Activated T-cell treated with anti-CD3 and anti-CD28 coated beads, Interleukin-2, amount 50 U/mL, for 4 hours (primary cell): Measurements from ENCODE around the gene DNAJC1. TPM values are rescaled to one million over a fixed set of nuclear protein-coding genes. Genes with fewer than 3 reads are reported as not detected.

Experiments
- ATAC-seq, 2 donors: fragments of 200-7000 bp; cut with Tn5 transposase; one replicate each; pipeline ENCODE4 v1.10.0; 2021
- DNase-seq: peaks from one replicate; pipeline ENCODE4 v3.0.0-alpha.2; 2020
- H3K27me3 Mint-ChIP-seq: one replicate; pipeline ENCODE4 v1.8.0; 2021; ENCODE audit warnings: low read depth, mixed read lengths
- H3K36me3 Mint-ChIP-seq: one replicate; pipeline ENCODE4 v1.8.0; 2022; ENCODE audit warnings: mixed read lengths; ENCODE audit not compliant: insufficient read depth
- H3K4me1 Mint-ChIP-seq: one replicate; pipeline ENCODE4 v1.8.0; 2021; ENCODE audit warnings: low read depth, mixed read lengths
- H3K4me3 Mint-ChIP-seq: one replicate; pipeline ENCODE4 v1.8.0; 2021; ENCODE audit warnings: mild to moderate bottlenecking, moderate library complexity, mixed read lengths
- H3K9me3 Mint-ChIP-seq: one replicate; pipeline ENCODE4 v1.8.0; 2021; ENCODE audit warnings: mixed read lengths
- total RNA-seq, 3 donors: library from RNA; stranded (reverse); gene quantifications; one replicate each; pipeline ENCODE4 v1.2.1, GENCODE V29; 2021

The DNAJC1 gene
- total RNA-seq, 3 donors from 2014 or later, result 12.9 to 21.6 (median 13.3) TPM

- no peak overlapping the region for H3K4me3 Mint-ChIP-seq
- DNase-seq (no peak), ATAC-seq (no peak)
- H3K4me1 Mint-ChIP-seq, result peaks cover 2% of the 10 kb centered on the region
- no peaks in the 10 kb centered on the region for H3K27me3 Mint-ChIP-seq
- peaks cover 2% of the 10 kb centered on the region for H3K36me3 Mint-ChIP-seq
- no peaks in the 10 kb centered on the region for H3K9me3 Mint-ChIP-seq
These were observed 48.8 kb downstream of the DNAJC1 start for GRCh38 chr10:21954690-21955089.

GRCh38 chr10:21954132-21954531 is 49.4 kb downstream of the DNAJC1 start:
- peaks cover 2% of the 10 kb centered on the region for H3K36me3 Mint-ChIP-seq
- peaks cover 2% of the 10 kb centered on the region for H3K4me1 Mint-ChIP-seq
- no peaks in the 10 kb centered on the region for H3K9me3 Mint-ChIP-seq
- ATAC-seq (no peak), DNase-seq (no peak)
- no peak overlapping the region for H3K4me3 Mint-ChIP-seq
- no peaks in the 10 kb centered on the region for H3K27me3 Mint-ChIP-seq

GRCh38 chr10:21953585-21954057 is 49.9 kb downstream of the DNAJC1 start:
- peak; percentile 83 to 97 for ATAC-seq
- no peak for DNase-seq
- no peaks in the 10 kb centered on the region for H3K27me3 Mint-ChIP-seq
- H3K36me3 Mint-ChIP-seq, result peaks cover 2% of the 10 kb centered on the region
- H3K9me3 Mint-ChIP-seq, result no peaks in the 10 kb centered on the region
- peaks cover 2% of the 10 kb centered on the region for H3K4me1 Mint-ChIP-seq
- H3K4me3 Mint-ChIP-seq, result no peak overlapping the region

- Mint-ChIP-seq H3K36me3 (peaks cover 5% of the 10 kb centered on the region), H3K9me3 (no peaks in the 10 kb centered on the region), H3K27me3 (no peaks in the 10 kb centered on the region), H3K4me1 (peaks cover 2% of the 10 kb centered on the region), H3K4me3 (no peak overlapping the region)
- ATAC-seq (no peak), DNase-seq (no peak)
These were observed 53.0 kb downstream of the DNAJC1 start for GRCh38 chr10:21950566-21950965.

GRCh38 chr10:21946946-21947345 is 56.6 kb downstream of the DNAJC1 start:
- H3K27me3 Mint-ChIP-seq, result no peaks in the 10 kb centered on the region
- H3K9me3 Mint-ChIP-seq, result no peaks in the 10 kb centered on the region
- no peak overlapping the region for H3K4me3 Mint-ChIP-seq
- peaks cover 13% of the 10 kb centered on the region for H3K4me1 Mint-ChIP-seq
- peaks cover 6% of the 10 kb centered on the region for H3K36me3 Mint-ChIP-seq
- ATAC-seq, result no peak
- DNase-seq, result no peak

GRCh38 chr10:21944727-21945386 is 58.7 kb downstream of the DNAJC1 start:
- H3K9me3 Mint-ChIP-seq, result no peaks in the 10 kb centered on the region
- ATAC-seq (no peak), DNase-seq (no peak)
- peaks cover 4% of the 10 kb centered on the region for H3K36me3 Mint-ChIP-seq
- H3K4me1 Mint-ChIP-seq, result peaks cover 13% of the 10 kb centered on the region
- no peak overlapping the region for H3K4me3 Mint-ChIP-seq
- H3K27me3 Mint-ChIP-seq, result no peaks in the 10 kb centered on the region

GRCh38 chr10:21943633-21944265 is 59.8 kb downstream of the DNAJC1 start:
- Mint-ChIP-seq H3K4me3 (no peak overlapping the region), H3K27me3 (no peaks in the 10 kb centered on the region), H3K36me3 (peaks cover 4% of the 10 kb centered on the region), H3K9me3 (no peaks in the 10 kb centered on the region), H3K4me1 (peaks cover 13% of the 10 kb centered on the region)
- ATAC-seq, result no peak
- DNase-seq, result no peak

- Mint-ChIP-seq H3K27me3 (no peaks in the 10 kb centered on the region), H3K9me3 (peaks cover 12% of the 10 kb centered on the region), H3K4me3 (no peak overlapping the region), H3K4me1 (no peaks in the 10 kb centered on the region), H3K36me3 (peaks cover 14% of the 10 kb centered on the region)
- DNase-seq (no peak), ATAC-seq (no peak)
These were observed 68.0 kb downstream of the DNAJC1 start for GRCh38 chr10:21935439-21936023.

- Mint-ChIP-seq H3K9me3 (peaks cover 12% of the 10 kb centered on the region), H3K4me1 (no peaks in the 10 kb centered on the region), H3K36me3 (peaks cover 14% of the 10 kb centered on the region), H3K4me3 (no peak overlapping the region), H3K27me3 (no peaks in the 10 kb centered on the region)
- DNase-seq (no peak), ATAC-seq (no peak)
These were observed 69.2 kb downstream of the DNAJC1 start for GRCh38 chr10:21934307-21934706.

- Mint-ChIP-seq H3K9me3 (no peaks in the 10 kb centered on the region), H3K4me3 (no peak overlapping the region), H3K27me3 (no peaks in the 10 kb centered on the region), H3K36me3 (peaks cover 3% of the 10 kb centered on the region), H3K4me1 (no peaks in the 10 kb centered on the region)
- ATAC-seq (no peak), DNase-seq (no peak)
These were observed 74.5 kb downstream of the DNAJC1 start for GRCh38 chr10:21929070-21929469.

- peaks cover 3% of the 10 kb centered on the region for H3K36me3 Mint-ChIP-seq
- no peak overlapping the region for H3K4me3 Mint-ChIP-seq
- DNase-seq, result no peak
- no peak for ATAC-seq
- no peaks in the 10 kb centered on the region for H3K27me3 Mint-ChIP-seq
- H3K9me3 Mint-ChIP-seq, result no peaks in the 10 kb centered on the region
- no peaks in the 10 kb centered on the region for H3K4me1 Mint-ChIP-seq
These were observed 75.7 kb downstream of the DNAJC1 start for GRCh38 chr10:21927631-21928353.

- Mint-ChIP-seq H3K36me3 (peaks cover 3% of the 10 kb centered on the region), H3K4me1 (no peaks in the 10 kb centered on the region), H3K4me3 (no peak overlapping the region), H3K27me3 (no peaks in the 10 kb centered on the region), H3K9me3 (no peaks in the 10 kb centered on the region)
- DNase-seq (no peak), ATAC-seq (no peak)
These were observed 76.6 kb downstream of the DNAJC1 start for GRCh38 chr10:21926949-21927348.

- Mint-ChIP-seq H3K4me3 (no peak overlapping the region), H3K9me3 (no peaks in the 10 kb centered on the region), H3K27me3 (no peaks in the 10 kb centered on the region), H3K4me1 (no peaks in the 10 kb centered on the region), H3K36me3 (peaks cover 3% of the 10 kb centered on the region)
- DNase-seq (no peak), ATAC-seq (no peak)
These were observed 77.1 kb downstream of the DNAJC1 start for GRCh38 chr10:21926358-21926925.

GRCh38 chr10:21925851-21926250 is 77.7 kb downstream of the DNAJC1 start:
- Mint-ChIP-seq H3K4me3 (no peak overlapping the region), H3K4me1 (no peaks in the 10 kb centered on the region), H3K9me3 (no peaks in the 10 kb centered on the region), H3K27me3 (no peaks in the 10 kb centered on the region), H3K36me3 (peaks cover 3% of the 10 kb centered on the region)
- ATAC-seq (no peak), DNase-seq (no peak)
